Caki2 (cell line): ENCODE data around the gene OR1N2. TPM values are rescaled to one million over a fixed set of nuclear protein-coding genes. Genes with fewer than 3 reads are reported as not detected.
"Not testable (repeated sequence)": the region's sequence is repeated elsewhere in the genome, so short reads cannot be mapped to it uniquely, and the experiment has no call there.

Experiments used
- DNase-seq: peaks from one replicate; pipeline ENCODE4 v3.0.0-alpha.2; 2015; ENCODE audit warnings: low read depth
- in situ Hi-C: cut with HindIII; loops from 2 replicates; pipeline ENCODE4 v1.10.0; 2016; ENCODE audit warnings: low sequenced_read_pairs, low pct_unique_long_range_greater_than_20kb, mixed read lengths
- total RNA-seq: library from RNA; depleted of rRNA; stranded (reverse); fragments of >200 nt; shearing (Covaris generic); gene quantifications from 2 replicates; pipeline ENCODE4 v1.2.3, GENCODE V29; 2014; ENCODE audit warnings: low replicate concordance; rRNA removed

Gene OR1N2
- total RNA-seq, 1 experiment from 2014 or later, result not detected

DNA sequence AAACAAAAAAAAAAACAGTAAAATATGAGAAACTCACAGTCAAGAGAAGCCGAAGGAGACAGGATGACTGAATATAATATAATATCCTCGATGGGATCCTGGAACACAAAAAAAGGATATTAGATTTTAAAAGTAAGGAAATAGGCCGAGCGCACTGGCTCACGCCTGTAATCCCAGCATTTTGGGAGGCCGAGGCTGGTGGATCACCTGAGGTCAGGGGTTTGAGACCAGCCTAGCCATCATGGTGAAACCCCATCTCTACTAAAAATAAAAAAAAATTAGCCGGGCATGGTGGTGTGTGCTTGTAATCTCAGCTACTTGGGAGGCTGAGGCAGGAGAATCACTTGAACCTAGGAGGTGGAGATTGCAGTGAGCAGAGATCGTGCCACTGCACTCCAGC, 30.4 kb downstream of the OR1N2 start, which contains the start of gene OR1L8:
TSS of gene OR1L8 (minus strand) at position 101 of the 400 bp plus-strand sequence. CDS start 14,907 bp downstream, outside the sequence.
- in situ Hi-C loops, DNase-seq: not testable (repeated sequence)

Other genes with a start within 250 kb of the OR1N2 start
- gene PTGS1, start 182.1 kb upstream of the OR1N2 start, total RNA-seq, result 2.6 and 7.6 TPM in 2 replicates
- not detected in 2 replicates for gene OR1J1, start 75.2 kb upstream of the OR1N2 start, total RNA-seq
- not detected in 2 replicates for gene OR1J2, start 42.3 kb upstream of the OR1N2 start, total RNA-seq
- not detected in 2 replicates for gene OR1J4, start 34.0 kb upstream of the OR1N2 start, total RNA-seq
- gene OR1N1, start 25.8 kb upstream of the OR1N2 start, total RNA-seq, result not detected in 2 replicates
- 0.12 TPM in 1 of 2 replicates, not detected in the other for gene OR1L8, start 30.3 kb downstream of the OR1N2 start, total RNA-seq
- not detected in 2 replicates for gene OR1Q1, start 61.6 kb downstream of the OR1N2 start, total RNA-seq
- not detected in 2 replicates for gene OR1B1, start 104.5 kb downstream of the OR1N2 start, total RNA-seq
- not detected in 2 replicates for gene OR1L1, start 108.6 kb downstream of the OR1N2 start, total RNA-seq
- gene OR1L3, start 122.0 kb downstream of the OR1N2 start, total RNA-seq, result not detected in 2 replicates
- gene OR1L4, start 170.9 kb downstream of the OR1N2 start, total RNA-seq, result not detected in 2 replicates
- not detected in 2 replicates for gene OR1L6, start 189.2 kb downstream of the OR1N2 start, total RNA-seq
- gene OR5C1, start 235.8 kb downstream of the OR1N2 start, total RNA-seq, result not detected in 2 replicates
- gene OR1K1, start 247.0 kb downstream of the OR1N2 start, total RNA-seq, result not detected in 2 replicates